Measurements from ENCODE around the gene LMNA.

DNA sequence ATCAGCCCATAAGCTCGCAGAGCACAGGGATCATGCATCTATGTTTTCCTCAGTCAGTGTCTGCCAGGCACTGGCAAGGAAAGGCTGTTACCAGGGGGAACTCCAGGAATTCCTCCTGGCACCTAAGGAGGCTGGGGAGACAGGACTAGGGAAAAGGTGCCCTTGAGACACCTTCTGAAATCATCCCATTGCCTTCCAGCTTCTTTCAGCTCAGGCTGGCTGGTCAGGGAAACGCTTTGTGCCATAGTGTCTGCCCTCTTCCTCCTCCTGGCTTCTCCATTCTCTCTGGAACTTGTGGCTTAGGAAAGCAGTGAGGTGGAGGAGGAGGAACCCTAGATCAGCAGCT is 13.8 kb downstream of the LMNA start:
- TF ChIP-seq POLR2A (IDR thresholded peaks at IDR 0.05): no peak
- TF ChIP-seq, protein P1, sequence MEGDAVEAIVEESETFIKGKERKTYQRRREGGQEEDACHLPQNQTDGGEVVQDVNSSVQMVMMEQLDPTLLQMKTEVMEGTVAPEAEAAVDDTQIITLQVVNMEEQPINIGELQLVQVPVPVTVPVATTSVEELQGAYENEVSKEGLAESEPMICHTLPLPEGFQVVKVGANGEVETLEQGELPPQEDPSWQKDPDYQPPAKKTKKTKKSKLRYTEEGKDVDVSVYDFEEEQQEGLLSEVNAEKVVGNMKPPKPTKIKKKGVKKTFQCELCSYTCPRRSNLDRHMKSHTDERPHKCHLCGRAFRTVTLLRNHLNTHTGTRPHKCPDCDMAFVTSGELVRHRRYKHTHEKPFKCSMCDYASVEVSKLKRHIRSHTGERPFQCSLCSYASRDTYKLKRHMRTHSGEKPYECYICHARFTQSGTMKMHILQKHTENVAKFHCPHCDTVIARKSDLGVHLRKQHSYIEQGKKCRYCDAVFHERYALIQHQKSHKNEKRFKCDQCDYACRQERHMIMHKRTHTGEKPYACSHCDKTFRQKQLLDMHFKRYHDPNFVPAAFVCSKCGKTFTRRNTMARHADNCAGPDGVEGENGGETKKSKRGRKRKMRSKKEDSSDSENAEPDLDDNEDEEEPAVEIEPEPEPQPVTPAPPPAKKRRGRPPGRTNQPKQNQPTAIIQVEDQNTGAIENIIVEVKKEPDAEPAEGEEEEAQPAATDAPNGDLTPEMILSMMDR (IDR thresholded peaks at IDR 0.05): no peak
